Activated T-cell treated with anti-CD3 and anti-CD28 coated beads for 4 hours (primary cell): ENCODE measurements around the gene RTEL1.
"Not testable (repeated sequence)": the region's sequence is repeated elsewhere in the genome, so short reads cannot be mapped to it uniquely, and the experiment has no call there.

Experiments used
- DNase-seq: peaks from one replicate; pipeline ENCODE4 v3.0.0-alpha.2; 2020

Gene RTEL1

DNA sequence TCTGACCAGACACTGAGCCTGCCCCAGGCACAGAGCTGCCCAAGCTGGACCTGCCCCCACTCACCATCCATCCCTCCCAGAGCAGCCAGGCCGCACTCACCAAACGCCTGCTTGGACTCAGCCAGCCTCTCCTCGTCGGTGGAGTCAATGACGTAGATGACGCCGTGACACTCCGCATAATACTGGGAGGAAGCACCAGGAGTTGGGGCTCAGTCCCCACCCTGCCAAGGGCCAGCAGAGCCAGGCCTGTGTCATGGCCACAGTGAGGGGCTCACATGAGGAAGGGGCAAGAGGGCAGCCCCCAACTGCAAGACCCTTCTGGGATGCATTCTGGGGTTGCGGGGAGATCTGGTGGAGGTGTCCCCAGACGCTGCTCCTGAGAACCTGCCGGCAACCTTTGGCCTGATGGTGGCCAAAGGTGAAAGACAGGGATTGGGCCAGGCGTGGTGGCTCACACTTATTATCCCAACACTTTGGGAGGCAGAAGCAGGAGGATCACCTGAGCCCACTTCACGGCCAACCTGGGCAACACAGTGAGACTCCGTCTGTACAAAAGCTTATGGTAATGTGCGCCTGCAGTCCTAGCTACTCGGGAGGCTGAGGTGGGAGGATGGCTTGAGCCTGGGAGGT, 44.0 kb downstream of the RTEL1 start:
- no peak for DNase-seq

DNA sequence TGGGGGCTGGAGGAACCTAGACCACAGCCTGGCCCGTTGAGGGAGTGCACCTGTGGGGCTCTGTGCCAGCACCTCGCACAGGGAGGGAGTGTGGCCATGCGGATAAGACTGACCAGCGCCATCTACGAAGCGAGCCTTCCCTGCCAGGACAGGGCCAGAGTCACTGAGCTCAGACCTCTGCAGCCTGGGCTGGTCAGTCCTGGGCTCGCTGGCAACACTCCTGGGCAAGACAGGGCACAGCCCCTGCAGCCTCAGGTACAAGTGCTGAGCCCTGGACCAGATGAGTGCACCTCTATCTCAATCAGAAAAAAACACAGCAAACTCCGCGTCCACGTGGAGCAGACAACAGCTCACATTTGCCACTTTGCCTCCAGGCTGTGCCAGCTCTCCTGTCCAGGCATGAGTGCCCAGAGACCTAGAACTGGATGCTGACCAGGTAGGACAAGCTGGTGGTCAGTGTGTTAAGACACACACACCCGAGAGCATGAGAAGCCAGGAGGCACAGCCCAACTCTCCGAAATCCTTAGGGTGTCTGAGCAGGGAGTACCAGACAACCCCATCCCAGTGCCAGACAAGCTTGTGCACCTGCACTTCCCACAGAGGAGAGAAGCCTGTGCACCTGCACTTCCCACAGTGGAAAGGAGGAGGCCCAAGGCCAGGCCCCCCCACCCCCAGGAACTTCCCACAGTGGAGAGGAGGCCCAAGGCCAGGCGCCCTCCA, 44.8 kb downstream of the RTEL1 start:
- DNase-seq = no peak

DNA sequence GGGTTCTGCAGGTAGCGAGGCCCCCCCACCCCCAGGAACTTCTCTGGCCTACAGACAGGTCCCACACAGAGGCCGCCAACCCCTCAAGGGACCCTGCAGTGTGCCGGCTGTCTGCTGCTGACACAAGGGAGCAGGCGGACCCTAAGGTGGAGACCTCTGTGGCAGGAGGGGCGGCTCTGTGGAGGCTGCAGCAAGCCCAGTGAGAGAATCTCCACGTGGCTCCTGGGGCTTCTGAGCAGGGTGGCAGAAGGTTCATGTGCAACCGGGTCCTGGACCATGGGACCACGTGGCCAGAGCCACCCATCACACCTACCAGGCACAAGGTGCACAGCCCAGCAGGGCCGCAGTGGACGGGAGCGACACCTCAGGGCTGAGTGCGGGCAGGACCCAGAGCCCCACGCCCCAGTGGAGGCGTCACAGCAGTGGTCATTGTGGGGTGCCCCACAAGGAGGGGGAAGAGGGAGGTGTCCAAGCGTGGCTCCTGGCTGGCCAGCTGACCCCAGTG, 45.4 kb downstream of the RTEL1 start:
- no peak for DNase-seq

DNA sequence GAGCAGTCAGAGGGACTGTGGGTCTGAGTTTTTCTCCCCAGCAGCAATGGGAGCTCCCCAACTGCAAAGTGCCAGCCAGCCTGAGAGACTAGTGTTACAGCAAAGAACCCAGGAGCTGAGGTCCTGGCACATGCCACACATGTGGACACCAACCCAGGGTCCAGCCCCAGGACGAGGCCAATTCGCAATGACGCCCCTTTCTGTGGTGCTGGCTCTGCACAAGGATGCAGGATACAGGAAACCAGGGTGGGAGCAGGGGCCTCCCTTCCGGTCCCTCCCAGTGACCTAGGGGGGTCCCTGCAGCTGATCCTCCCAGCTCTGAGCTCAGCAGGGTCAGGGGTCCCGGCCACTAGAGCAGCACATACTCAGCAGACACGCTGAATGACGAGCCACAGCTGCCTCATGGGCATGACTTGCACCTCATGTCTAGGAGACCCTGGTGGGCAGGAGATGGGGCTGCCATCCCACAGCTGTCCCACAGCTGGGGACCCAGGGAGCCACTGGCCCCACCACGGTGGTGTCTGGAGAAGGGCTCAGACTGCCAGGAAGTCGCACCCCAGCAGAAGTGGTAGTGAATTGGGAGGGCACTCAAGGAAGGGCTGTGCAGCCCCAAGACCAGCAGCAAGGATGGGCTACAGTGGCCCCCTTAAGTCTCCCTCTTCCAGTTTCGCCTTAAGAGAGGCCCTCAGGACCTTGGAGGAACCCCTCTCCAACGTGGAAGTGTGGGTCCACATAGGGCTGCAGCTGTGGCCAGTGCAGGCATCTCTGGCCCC, 46.0 kb downstream of the RTEL1 start:
- no peak for DNase-seq

DNA sequence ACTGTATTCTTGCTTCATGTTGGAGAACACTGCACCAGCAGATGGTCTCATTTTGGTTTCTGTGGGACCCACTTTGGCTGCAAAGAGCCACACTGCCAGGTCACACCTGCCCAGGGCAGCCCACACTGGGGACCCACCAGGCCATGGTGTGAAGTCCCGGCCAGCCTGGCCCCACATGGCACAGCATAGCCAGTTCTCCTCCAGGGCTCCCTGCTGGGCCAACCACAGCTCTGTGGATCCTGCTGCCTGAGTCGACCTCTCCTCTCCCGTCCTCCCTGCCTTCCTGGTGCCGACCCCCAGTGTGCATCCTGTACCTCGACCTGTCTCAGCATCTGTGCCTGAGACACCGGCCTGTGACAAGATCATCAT, 46.6 kb downstream of the RTEL1 start:
- DNase-seq = no peak

DNA sequence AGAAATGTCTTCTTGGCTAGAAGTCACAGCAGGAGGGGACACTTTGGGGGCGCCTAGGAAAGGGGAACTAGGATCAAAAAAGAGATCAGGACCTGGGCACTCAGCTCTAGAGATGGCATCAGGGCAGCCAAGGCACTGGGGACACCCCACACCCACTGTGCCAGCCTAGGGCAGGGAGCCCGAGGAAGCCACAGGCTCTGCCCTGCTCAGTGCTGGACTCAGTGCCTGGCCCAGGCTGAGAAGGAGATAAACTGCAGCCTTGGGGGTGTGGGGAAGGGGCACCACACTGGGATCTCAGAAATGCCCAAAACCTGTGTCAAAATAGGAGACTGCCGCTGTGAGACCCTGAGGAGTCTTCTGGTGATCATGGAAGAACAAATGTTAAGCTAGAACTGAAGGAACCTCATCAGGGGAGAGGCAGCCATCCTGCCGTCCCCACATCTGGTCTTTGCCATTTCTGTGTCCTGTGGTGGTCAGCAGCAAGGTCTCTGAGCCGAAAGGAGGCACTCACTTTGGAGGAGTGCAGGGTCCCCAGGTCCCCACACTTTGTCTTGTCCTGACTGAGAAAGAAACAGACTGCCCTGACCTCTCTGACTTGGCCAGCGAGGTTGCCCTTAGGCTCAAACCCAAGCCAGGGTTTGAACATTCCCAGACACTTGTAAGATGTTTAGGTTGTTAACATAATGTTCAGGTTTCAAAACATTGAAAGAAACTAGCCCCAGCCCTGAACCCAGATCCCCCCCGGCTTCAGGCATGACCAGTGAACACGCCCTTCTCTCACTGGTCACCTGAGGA, 47.3 kb downstream of the RTEL1 start:
- no peak for DNase-seq

DNA sequence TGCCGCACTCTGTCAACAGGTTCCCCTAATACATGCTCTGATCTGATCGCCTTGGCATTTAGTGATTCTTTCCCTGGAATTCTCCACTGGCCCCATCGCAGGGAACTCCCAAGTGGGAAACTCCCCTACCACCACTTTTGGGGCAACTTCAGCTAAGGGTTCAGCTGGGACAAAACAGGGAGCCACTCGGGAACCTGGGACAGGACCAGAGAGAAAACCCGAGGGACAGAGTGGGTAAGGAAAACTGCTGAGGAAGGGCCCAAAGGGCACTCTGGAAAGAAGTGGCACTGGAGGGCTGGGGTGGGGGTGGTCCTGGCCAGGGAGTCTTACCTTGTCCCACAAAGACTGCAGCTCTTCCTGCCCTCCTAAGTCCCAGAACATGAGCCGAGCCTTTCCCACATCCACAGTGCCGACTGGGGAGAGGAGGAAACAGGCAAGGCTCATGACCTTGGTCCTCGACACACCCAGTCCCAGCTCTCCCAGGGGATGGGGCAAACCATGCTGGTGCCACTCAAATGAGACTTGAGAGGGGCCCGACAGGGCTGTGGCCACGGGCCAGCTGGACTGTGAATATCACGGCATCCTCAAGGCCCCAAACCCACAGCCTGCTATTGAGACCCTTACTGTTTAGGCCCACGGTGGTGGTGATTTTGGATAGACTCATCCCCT, 48.0 kb downstream of the RTEL1 start:
- no peak for DNase-seq

DNA sequence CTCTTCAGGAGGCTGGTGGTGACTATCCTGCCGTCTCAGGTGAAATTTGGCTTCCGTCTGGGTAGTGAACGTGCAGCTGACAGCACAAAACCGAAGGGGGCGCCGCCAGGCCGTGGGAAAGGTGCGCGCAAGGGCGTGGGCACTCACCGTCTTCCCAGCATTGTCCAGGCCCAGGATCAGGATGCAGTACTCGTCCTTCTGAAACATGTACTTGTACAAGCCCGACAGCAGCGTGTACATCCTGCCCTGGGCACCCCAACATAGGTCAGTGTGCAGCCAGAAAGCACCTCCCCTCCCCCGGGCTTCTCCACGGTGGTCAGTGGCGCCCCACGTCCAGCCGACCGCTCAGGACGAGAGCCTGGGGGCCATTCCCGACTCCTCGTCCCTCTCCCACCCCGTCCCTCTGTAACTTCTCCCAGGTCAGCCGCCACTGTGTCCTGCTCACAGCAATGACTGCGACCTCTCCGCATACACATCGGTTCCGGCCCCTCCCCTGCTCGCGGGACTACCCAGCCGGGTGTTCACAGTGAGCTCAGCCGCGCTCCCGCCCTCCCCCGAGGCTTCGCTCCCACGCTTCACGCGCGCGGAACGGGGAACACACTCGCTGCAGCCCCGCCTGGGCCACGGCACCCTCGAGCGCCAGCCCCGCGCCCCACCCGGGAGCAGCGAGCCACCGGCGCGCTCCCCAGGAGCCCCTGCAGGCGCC, 48.9 kb downstream of the RTEL1 start:
- DNase-seq = peak; percentile 59

DNA sequence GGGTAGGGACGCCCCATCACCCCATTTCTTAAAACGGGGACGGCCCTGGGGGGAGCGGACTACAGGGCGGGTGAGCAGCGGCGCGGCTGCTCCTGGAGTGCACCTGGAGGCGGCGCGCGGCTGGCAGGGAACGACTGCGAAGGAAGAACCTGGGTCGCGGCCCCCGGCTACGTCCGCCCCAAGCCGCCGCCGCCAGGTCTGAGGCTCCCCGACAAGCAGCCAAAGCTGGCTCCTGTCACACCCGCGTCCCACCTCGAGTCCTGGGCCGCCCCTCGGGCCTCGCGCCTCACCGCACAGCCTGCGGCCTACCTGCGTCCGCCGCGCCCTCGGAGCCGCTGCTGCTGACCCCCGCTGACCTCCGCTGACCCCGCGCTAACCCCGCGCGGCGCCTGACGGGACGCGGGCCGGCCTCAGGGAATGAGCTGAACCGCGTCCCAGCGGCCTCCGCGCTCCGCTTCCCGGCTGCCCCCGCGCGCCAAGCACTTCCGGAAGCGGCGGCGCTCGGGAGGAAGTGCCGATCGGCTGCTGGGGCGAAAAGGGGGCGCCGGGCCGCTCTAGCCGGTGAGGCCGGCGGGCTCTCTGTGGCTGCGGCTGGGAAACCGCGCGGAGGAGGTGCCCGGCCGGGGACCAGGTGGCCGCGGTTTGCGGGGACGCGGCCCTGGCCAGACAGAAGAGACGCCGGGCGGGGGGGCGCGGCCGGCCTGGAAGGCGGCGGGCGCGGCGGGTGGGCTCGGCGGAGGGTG, 49.6 kb downstream of the RTEL1 start, which contains the start of the genes ARFRP1 and ZGPAT:
TSS of gene ARFRP1 (minus strand) at position 419 of the 743 bp plus-strand sequence. CDS start 885 bp downstream, outside the sequence.
TSS of gene ZGPAT (plus strand) at position 482 of the 743 bp plus-strand sequence. CDS start 542 bp downstream, outside the sequence.
- DNase-seq = peak; percentile 83

DNA sequence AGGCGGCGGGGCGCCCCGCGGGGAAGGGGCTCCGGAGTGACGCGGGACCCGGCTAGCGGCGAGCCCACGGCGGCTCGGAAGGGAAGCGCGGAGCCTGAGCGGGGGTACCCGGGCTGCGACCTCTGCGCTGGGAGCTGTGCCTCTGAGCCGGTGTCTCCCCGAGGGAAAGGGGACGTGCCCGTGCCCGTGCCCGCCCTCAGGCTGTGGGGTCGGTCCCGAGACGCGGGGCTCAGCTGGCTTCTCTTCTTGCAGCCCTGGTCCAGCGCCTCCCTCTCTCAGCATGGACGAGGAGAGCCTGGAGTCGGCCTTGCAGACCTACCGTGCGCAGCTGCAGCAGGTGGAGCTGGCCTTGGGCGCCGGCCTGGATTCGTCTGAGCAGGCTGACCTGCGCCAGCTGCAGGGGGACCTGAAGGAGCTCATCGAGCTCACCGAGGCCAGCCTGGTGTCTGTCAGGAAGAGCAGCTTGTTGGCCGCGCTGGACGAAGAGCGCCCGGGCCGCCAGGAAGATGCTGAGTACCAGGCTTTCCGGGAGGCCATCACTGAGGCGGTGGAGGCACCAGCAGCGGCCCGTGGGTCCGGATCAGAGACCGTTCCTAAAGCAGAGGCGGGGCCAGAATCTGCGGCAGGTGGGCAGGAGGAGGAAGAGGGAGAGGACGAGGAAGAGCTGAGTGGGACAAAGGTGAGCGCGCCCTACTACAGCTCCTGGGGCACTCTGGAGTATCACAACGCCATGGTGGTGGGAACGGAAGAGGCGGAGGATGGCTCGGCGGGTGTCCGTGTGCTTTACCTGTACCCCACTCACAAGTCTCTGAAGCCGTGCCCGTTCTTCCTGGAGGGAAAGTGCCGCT, 50.4 kb downstream of the RTEL1 start:
- DNase-seq = no peak

DNA sequence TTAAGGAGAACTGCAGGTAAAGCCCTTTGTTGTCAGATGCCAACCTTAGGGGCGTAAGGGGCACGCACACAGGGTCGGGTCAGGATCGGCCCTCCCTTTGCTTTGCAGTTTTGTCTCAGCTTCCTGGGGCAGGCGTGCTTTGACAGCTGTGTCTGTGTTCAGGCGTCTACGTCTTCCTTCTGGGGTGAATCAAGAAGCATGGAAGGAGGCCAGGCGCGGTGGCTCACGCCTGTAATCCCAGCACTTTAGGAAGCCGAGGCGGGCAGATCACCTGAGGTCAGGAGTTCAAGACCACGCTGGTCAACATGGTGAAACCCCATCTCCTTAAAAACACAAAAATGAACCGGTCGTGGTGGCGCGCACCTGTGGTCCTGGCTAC, 51.0 kb downstream of the RTEL1 start:
- DNase-seq = no peak

DNA sequence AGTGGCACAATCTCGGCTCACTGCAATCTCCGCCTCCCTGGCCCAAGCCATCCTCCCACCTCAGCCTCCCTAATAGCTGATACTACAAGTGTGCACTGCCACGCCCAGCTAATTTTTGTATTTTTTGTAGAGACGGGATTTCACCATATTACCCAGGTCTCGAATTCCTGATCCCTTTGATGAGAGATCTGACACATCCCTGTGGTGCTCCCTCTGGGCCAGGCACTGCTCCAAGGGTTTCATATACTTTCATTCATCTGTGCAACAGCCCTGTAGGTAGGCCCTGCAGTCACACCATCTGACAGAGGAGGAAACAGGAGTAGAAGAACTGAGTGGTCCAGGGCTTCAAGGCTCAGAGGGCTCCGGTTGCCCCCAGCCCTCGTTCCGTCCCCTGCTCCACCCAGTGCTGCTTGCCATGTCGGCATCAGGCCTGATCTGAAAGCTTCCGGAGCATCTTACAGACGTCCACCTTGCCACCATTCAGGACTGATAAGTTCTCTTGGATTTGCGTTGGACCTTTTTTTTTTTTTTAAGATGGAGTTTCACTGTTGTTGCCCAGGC, 53.1 kb downstream of the RTEL1 start:
- no peak for DNase-seq

DNA sequence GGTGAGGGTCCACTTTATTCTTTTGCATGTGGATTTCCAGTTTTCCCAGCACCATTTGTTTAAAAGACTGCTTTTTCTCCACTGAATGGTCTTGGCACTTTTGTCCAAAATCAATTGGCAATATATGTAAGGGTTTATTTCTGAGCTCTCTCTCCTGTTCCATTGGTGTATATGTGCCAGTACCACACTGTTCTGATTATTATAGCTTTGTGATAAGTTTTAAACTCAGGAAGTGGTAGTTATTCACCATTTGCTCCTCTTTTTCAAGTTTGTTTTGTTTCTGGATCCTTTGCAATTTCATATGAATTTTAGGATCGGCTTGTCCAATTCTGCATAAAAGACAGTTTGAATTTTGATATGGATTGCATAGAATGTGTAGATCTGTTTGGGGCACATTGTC, 54.1 kb downstream of the RTEL1 start:
- no peak for DNase-seq

DNA sequence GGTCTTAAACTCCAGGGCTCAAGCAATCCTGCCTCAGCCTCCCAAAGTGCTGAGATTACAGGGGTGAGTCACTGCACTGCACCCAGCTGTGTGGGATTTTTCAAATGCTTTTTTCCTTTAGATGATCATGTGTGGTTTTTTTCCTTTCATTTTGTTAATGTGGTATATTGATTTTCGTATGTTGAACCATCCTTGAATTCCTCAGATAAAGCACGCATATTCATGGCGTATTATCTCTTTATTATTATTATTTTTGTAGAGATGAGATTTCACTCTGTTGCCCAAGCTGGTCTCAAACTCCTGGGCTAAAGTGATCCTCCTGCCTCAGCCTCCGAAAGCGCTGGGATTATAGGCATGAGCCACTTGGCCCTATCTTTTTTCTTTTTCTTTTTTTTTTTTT, 56.7 kb downstream of the RTEL1 start:
- no peak for DNase-seq

DNA sequence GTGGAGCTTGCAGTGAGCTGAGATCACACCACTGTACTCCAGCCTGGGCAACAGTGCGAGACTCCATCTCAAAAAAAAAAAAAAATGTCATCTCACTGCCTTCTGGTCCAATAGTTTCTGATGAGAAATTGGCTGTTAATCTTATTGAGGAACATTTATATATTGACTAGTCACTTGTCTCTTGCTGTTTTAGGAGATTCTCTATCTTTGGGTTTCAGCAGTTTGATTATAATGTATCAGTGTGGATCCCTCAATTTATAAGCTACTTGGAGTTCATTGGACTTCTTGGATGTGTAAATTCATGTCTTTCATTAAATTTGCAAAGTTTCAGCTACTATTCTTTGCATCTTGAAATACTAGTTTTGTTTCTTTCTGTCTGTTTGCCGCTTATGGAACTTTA, 60.9 kb downstream of the RTEL1 start:
- no peak for DNase-seq

DNA sequence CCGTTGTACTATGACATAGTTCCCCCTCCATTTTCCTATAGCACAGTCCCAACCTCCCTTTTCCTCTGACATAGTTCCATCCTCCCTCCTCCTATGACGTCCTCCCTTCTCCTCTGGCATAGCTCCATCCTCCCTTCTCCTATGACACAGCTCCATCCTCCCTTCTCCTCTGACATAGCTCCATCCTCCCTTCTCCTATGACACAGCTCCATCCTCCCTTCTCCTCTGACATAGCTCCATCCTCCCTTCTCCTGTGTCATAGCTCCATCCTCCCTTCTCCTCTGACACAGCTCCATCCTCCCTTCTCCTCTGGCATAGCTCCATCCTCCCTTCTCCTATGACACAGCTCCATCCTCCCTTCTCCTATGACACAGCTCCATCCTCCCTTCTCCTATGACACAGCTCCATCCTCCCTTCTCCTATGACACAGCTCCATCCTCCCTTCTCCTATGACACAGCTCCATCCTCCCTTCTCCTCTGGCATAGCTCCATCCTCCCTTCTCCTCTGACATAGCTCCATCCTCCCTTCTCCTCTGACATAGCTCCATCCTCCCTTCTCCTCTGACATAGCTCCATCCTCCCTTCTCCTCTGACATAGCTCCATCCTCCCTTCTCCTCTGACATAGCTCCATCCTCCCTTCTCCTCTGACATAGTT, 65.0 kb downstream of the RTEL1 start:
- DNase-seq = not testable (repeated sequence)

DNA sequence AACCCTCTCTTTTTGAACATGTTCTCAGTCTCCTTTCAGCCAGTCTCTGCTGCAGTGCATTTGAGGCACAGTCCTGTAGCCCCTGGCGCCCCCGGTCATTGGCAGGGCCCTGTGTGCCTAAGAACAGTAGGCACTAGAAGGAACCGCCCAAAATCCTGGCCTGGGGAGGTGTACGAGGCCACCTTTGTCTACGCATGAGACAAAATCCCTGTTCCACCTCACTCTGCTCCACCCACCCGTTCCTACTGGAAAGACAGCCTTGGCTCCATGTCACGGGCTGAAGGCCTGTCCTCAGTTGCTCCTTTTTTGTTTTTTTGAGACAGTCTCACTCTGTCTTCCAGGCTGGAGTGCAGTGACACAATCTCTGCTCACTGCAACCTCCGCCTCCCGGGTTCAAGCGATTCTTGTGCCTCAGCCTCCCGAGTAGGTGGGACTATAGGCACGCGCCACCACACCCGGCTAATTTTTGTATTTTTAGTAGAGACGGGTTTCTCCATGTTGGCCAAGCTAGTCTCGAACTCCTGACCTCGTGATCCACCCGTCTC, 72.1 kb downstream of the RTEL1 start:
- not testable (repeated sequence) for DNase-seq

DNA sequence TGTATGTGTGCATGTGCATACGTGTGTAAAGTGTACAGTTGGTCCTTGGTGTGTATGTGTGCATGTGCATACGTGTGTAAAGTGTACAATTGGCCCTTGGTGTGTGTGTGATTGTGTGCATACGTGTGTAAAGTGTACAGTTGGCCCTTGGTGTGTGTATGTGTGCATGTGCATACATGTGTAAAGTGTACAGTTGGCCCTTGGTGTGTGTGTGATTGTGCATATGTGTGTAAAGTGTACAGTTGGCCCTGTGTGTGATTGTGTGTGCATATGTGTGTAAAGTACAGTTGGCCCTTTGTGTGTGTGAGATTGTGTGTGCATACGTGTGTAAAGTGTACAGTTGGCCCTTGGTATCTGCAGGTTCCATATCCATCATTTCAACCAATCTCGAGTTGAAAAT, 73.3 kb downstream of the RTEL1 start:
- no peak for DNase-seq
